A549 (cell line): ENCODE data around the gene CCL25.

Experiments
- CHD2 ChIP-seq: fragments of 150-350 bp; IDR thresholded peaks from 2 replicates; pipeline ENCODE4 v1.6.1; 2014; ENCODE audit warnings: low read length; ENCODE audit not compliant: partially characterized antibody
- NR3C1 ChIP-seq: fragments of >200 bp; sonication (Bioruptor Twin); formaldehyde crosslinking; IDR thresholded peaks from 3 replicates; pipeline ENCODE4 v1.6.1; 2017
- PHF8 ChIP-seq: fragments of 200-600 bp; sonication (generic); IDR thresholded peaks from 2 replicates; pipeline ENCODE4 v1.6.1; 2016; ENCODE audit warnings: low read depth, mild to moderate bottlenecking, antibody characterized with exemption, moderate library complexity, borderline replicate concordance
- POLR2A ChIP-seq: IDR thresholded peaks from 2 replicates; pipeline ENCODE4 v1.6.1; 2012; ENCODE audit warnings: mild to moderate bottlenecking, low read length
- ZFP36 ChIP-seq: fragments of 450-650 bp; IDR thresholded peaks from 2 replicates; pipeline ENCODE4 v1.6.1; 2014; ENCODE audit warnings: borderline replicate concordance; ENCODE audit not compliant: partially characterized antibody
- TF ChIP-seq, protein P1 (sequence below): fragments of >200 bp; sonication (Bioruptor Twin); formaldehyde crosslinking; IDR thresholded peaks from 3 replicates; pipeline ENCODE4 v1.5.1; 2016
- TF ChIP-seq, protein P2 (sequence below): IDR thresholded peaks from 2 replicates; pipeline ENCODE4 v1.6.1; 2012
- TF ChIP-seq, protein P3 (sequence below): fragments of 200-600 bp; sonication (generic); IDR thresholded peaks from 2 replicates; pipeline ENCODE4 v1.6.1; 2016; ENCODE audit warnings: antibody characterized with exemption, mild to moderate bottlenecking, moderate library complexity

DNA sequence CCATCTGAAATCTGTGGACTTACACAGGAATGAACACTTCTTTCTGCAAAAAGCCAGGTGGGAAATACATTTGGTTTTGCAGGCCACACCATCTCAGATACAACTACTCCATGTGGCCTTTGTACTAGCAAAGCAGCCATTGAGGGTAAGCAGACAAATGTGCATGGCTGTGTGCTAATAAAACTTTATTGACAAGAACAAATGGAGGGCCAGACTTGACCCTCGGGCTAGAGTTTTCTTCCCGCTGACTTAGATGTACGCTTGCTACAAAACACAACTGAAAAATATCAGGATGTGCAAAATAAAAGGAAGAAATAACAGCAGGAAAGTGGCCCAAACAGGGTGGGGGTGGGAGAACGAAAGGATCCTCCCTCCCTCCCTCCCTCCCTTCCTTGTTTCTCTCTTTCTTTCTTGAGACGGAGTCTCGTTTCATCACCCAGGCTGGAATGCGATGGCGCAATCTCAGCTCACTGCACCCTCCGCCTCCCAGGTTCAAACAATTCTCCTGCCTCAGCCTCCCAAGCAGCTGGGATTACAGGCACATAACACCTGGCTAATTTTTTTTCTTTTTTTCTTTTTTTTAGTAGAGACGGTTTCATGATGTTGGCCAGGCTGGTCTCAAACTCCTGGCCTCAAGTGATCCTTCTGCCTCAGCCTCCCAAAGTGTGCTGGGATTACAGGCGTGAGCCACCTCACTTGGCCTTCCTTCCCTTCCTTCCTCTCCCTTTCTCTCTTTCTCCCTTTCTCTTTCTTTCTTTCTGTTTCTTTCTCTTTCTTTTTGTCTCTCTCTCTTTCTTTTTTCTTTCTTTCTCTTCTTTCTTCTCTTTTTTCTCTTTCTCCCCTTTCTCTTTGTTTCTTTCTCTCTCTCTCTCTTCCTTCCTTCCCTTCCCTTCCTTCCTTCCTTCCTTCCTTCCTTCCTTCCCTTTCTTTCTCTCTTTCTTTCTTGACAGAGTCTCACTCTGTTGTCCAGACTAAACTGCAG is 29.3 kb downstream of the CCL25 start:
- TF ChIP-seq PHF8 (no peak), ZFP36 (no peak), POLR2A (no peak), CHD2 (no peak), NR3C1 (no peak)
- TF ChIP-seq, protein P1, sequence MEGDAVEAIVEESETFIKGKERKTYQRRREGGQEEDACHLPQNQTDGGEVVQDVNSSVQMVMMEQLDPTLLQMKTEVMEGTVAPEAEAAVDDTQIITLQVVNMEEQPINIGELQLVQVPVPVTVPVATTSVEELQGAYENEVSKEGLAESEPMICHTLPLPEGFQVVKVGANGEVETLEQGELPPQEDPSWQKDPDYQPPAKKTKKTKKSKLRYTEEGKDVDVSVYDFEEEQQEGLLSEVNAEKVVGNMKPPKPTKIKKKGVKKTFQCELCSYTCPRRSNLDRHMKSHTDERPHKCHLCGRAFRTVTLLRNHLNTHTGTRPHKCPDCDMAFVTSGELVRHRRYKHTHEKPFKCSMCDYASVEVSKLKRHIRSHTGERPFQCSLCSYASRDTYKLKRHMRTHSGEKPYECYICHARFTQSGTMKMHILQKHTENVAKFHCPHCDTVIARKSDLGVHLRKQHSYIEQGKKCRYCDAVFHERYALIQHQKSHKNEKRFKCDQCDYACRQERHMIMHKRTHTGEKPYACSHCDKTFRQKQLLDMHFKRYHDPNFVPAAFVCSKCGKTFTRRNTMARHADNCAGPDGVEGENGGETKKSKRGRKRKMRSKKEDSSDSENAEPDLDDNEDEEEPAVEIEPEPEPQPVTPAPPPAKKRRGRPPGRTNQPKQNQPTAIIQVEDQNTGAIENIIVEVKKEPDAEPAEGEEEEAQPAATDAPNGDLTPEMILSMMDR: no peak
- TF ChIP-seq, protein P2, sequence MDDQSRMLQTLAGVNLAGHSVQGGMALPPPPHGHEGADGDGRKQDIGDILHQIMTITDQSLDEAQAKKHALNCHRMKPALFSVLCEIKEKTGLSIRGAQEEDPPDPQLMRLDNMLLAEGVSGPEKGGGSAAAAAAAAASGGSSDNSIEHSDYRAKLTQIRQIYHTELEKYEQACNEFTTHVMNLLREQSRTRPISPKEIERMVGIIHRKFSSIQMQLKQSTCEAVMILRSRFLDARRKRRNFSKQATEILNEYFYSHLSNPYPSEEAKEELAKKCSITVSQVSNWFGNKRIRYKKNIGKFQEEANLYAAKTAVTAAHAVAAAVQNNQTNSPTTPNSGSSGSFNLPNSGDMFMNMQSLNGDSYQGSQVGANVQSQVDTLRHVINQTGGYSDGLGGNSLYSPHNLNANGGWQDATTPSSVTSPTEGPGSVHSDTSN: no peak
- TF ChIP-seq, protein P3, sequence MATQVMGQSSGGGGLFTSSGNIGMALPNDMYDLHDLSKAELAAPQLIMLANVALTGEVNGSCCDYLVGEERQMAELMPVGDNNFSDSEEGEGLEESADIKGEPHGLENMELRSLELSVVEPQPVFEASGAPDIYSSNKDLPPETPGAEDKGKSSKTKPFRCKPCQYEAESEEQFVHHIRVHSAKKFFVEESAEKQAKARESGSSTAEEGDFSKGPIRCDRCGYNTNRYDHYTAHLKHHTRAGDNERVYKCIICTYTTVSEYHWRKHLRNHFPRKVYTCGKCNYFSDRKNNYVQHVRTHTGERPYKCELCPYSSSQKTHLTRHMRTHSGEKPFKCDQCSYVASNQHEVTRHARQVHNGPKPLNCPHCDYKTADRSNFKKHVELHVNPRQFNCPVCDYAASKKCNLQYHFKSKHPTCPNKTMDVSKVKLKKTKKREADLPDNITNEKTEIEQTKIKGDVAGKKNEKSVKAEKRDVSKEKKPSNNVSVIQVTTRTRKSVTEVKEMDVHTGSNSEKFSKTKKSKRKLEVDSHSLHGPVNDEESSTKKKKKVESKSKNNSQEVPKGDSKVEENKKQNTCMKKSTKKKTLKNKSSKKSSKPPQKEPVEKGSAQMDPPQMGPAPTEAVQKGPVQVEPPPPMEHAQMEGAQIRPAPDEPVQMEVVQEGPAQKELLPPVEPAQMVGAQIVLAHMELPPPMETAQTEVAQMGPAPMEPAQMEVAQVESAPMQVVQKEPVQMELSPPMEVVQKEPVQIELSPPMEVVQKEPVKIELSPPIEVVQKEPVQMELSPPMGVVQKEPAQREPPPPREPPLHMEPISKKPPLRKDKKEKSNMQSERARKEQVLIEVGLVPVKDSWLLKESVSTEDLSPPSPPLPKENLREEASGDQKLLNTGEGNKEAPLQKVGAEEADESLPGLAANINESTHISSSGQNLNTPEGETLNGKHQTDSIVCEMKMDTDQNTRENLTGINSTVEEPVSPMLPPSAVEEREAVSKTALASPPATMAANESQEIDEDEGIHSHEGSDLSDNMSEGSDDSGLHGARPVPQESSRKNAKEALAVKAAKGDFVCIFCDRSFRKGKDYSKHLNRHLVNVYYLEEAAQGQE: no peak
